Endothelial cell of umbilical vein (primary cell): ENCODE data around the gene SOHLH2. TPM values are rescaled to one million over a fixed set of nuclear protein-coding genes. Genes with fewer than 3 reads are reported as not detected.

Experiments used
- BruUV-seq: library from RNA; stranded (reverse); fragments of 400-500 nt; replicated peaks from 2 replicates; lab custom pipeline; 2021; lab: Mats Ljungman, UMichigan
- CTCF ChIA-PET: fragments of 300-600, 350-600 bp; sonication (Branson Sonifier 250); formaldehyde crosslinking; loops from one replicate; lab custom pipeline; 2021; ENCODE audit warnings: antibody characterized with exemption, inconsistent platforms; lab: Charles Lee
- POLR2A ChIA-PET: fragments of 300-600, 350-600 bp; sonication (Branson Sonifier 250); formaldehyde crosslinking; loops from one replicate; lab custom pipeline; 2021; ENCODE audit warnings: antibody characterized with exemption, inconsistent platforms; lab: Charles Lee
- DNase-seq: peaks from one replicate; pipeline ENCODE4 v3.0.0-alpha.2; 2011; ENCODE audit warnings: low read depth, low spot score
- FAIRE-seq: peaks from 2 replicates; lab custom pipeline; 2011; peaks lifted over from hg19 to GRCh38; lab: Jason Lieb, UNC
- H2AFZ ChIP-seq: 2 replicates; pipeline ENCODE4 v1.6.0; 2012; ENCODE audit warnings: low read depth, low read length, control low read depth, inconsistent platforms
- H3K27ac ChIP-seq: 2 replicates; pipeline ENCODE4 v1.5.1; 2011; ENCODE audit warnings: low read depth, mild to moderate bottlenecking, control low read depth, low read length, moderate library complexity; ENCODE audit not compliant: insufficient read depth
- H3K27me3 ChIP-seq, 2 experiments: 2 replicates each; pipeline versions ENCODE4 v1.6.0 to v1.6.1; 2011; ENCODE audit warnings: low read length in 2 of 2, mixed read lengths in 1 of 2; ENCODE audit not compliant: control insufficient read depth in 2 of 2, insufficient read depth in 2 of 2
- H3K36me3 ChIP-seq, 2 experiments: 2 replicates in 1 of 2; 3 replicates in 1 of 2; pipeline ENCODE4 v1.5.1; 2011; ENCODE audit warnings: low read length in 2 of 2, mild to moderate bottlenecking in 1 of 2, moderate library complexity in 1 of 2; ENCODE audit not compliant: control insufficient read depth in 2 of 2, insufficient read depth in 2 of 2; ENCODE audit errors: extremely low read depth in 1 of 2
- H3K4me1 ChIP-seq: 3 replicates; pipeline ENCODE4 v1.5.1; 2011; ENCODE audit warnings: mild to moderate bottlenecking, low read length; ENCODE audit not compliant: control insufficient read depth, insufficient read depth; ENCODE audit errors: extremely low read depth
- H3K4me2 ChIP-seq: 2 replicates; pipeline ENCODE4 v1.6.1; 2011; ENCODE audit warnings: low read length, control low read depth, mixed read lengths; ENCODE audit not compliant: insufficient read depth
- H3K4me3 ChIP-seq, 3 experiments: fragments of 200-600 bp in 1 of 3; sonication (generic), shearing (Covaris generic) in 1 of 3; replicated peaks in 1 of 3; 2 replicates each; pipeline ENCODE4 v1.5.1; 2011 to 2016; ENCODE audit warnings: control low read depth in 3 of 3, low read length in 3 of 3, mild to moderate bottlenecking in 2 of 3, inconsistent platforms in 1 of 3, low read depth in 1 of 3, moderate library complexity in 1 of 3; ENCODE audit not compliant: insufficient read depth in 1 of 3
- H3K79me2 ChIP-seq: 2 replicates; pipeline ENCODE4 v1.6.0; 2012; ENCODE audit warnings: low read length, inconsistent platforms; ENCODE audit not compliant: control insufficient read depth, insufficient read depth
- H3K9ac ChIP-seq: replicated peaks from 2 replicates; pipeline ENCODE3; 2011; ENCODE audit warnings: low read length, control low read depth; ENCODE audit not compliant: insufficient read depth; ENCODE audit errors: extremely low read depth
- H3K9me1 ChIP-seq: replicated peaks from 3 replicates; pipeline ENCODE4 v1.6.0; 2011; ENCODE audit warnings: mild to moderate bottlenecking, low read length; ENCODE audit not compliant: control insufficient read depth, insufficient read depth; ENCODE audit errors: extremely low read depth
- H3K9me3 ChIP-seq: replicated peaks from 2 replicates; pipeline ENCODE4 v1.5.1; 2012; ENCODE audit warnings: low read length, inconsistent platforms; ENCODE audit not compliant: control insufficient read depth, insufficient read depth
- H4K20me1 ChIP-seq: replicated peaks from 2 replicates; pipeline ENCODE3; 2011; ENCODE audit warnings: mild to moderate bottlenecking, low read length; ENCODE audit not compliant: control insufficient read depth, insufficient read depth; ENCODE audit errors: extremely low read depth
- CTCF ChIP-seq, 2 donors: IDR thresholded peaks; 1 replicate in 1 of 2; 2 replicates in 1 of 2; pipeline ENCODE4 v1.5.1; 2011; ENCODE audit warnings: low read length in 2 of 2, mild to moderate bottlenecking in 2 of 2, moderate library complexity in 2 of 2, control low read depth in 1 of 2, inconsistent platforms in 1 of 2, low read depth in 1 of 2; ENCODE audit not compliant: insufficient read depth in 1 of 2; ENCODE audit errors: extremely low read depth in 1 of 2
- EZH2 ChIP-seq: IDR thresholded peaks from 2 replicates; pipeline ENCODE4 v1.6.1; 2012; ENCODE audit warnings: borderline replicate concordance, low read depth, mild to moderate bottlenecking, moderate library complexity, low read length, inconsistent platforms; ENCODE audit not compliant: severe bottlenecking
- FOS ChIP-seq: IDR thresholded peaks from 2 replicates; pipeline ENCODE4 v1.6.1; 2011; ENCODE audit warnings: mild to moderate bottlenecking, low read length, moderate library complexity, borderline replicate concordance; ENCODE audit not compliant: insufficient read depth
- GATA2 ChIP-seq: IDR thresholded peaks from 2 replicates; pipeline ENCODE4 v1.7.0; 2011; ENCODE audit warnings: low read depth, mild to moderate bottlenecking, moderate library complexity, mixed read lengths, low read length; ENCODE audit not compliant: insufficient read length, insufficient read depth
- JUN ChIP-seq: IDR thresholded peaks from 2 replicates; pipeline ENCODE4 v1.6.1; 2011; ENCODE audit warnings: borderline replicate concordance, low read depth; ENCODE audit not compliant: insufficient read length, insufficient read depth
- MAX ChIP-seq: IDR thresholded peaks from 2 replicates; pipeline ENCODE4 v1.6.1; 2011; ENCODE audit not compliant: insufficient read depth, insufficient read length
- MYC ChIP-seq: IDR thresholded peaks from one replicate; pipeline ENCODE4 v1.6.1; 2011; ENCODE audit warnings: mild to moderate bottlenecking, low read depth, low read length
- POLR2A ChIP-seq: IDR thresholded peaks from 2 replicates; pipeline ENCODE4 v1.6.1; 2012; ENCODE audit warnings: low read depth, mild to moderate bottlenecking, control low read depth, low read length
- POLR2AphosphoS5 ChIP-seq: IDR thresholded peaks from 2 replicates; pipeline ENCODE4 v1.6.1; 2012; ENCODE audit warnings: low read depth, mild to moderate bottlenecking, control low read depth, low read length, moderate library complexity; ENCODE audit not compliant: insufficient read depth
- dilution Hi-C: fragments of 300-500 bp; cut with MboI; formaldehyde crosslinking; loops from one replicate; pipeline ENCODE4 v1.15.0; 2019; ENCODE audit warnings: low sequenced_read_pairs; ENCODE audit not compliant: extremely low pct_ligation_motif_present
- intact Hi-C: fragments of 100-400 bp; cut with micrococcal nuclease; formaldehyde crosslinking; loops from one replicate; pipeline ENCODE4 v1.10.0; 2022
- polyA plus RNA-seq, 4 experiments: library from polyadenylated mRNA; depleted of rRNA in 3 of 4; stranded (reverse) in 3 of 4; unstranded in 1 of 4; fragments of >200 nt; gene quantifications; 2 replicates each; pipeline versions ENCODE4 v1.2.1 to v1.2.3, GENCODE V29; 2011 to 2012; ENCODE audit warnings: missing spikeins in 1 of 4
- total RNA-seq: library from RNA; stranded (reverse); gene quantifications from 2 replicates; pipeline ENCODE4 v1.2.3, GENCODE V29; 2021

Gene SOHLH2
- total and polyA plus RNA-seq, 2 donors (not counting 3 experiments of a cell fraction or from before 2014, with no cell fraction given) = 0.11 to 0.55 TPM

GRCh38 chr13:36148446-36148845 lies 65.9 kb downstream of the SOHLH2 start:
- Histone ChIP-seq H3K9me3 (no peaks in the 10 kb centered on the region), H3K4me2 (no peak overlapping the region), H3K4me1 (peaks cover 5% of the 10 kb centered on the region), H3K36me3 (no peaks in the 10 kb centered on the region), H2AFZ (no peak overlapping the region), H3K79me2 (no peaks in the 10 kb centered on the region), H4K20me1 (no peaks in the 10 kb centered on the region), H3K27me3 (peaks cover 0 to 2% of the 10 kb centered on the region in 2 experiments), H3K27ac (no peak overlapping the region), H3K4me3 (no peak overlapping the region), H3K9me1 (no peaks in the 10 kb centered on the region), H3K9ac (no peak overlapping the region)
- no peak for FAIRE-seq
- CTCF ChIA-PET = interaction anchor here (1.6 kb wide), 1 partner anchor 16 kb away, joined by 4 read pairs; no protein-coding TSS in a partner anchor
- POLR2A ChIA-PET = no interaction called here
- BruUV-seq = no TSS peak
- intact Hi-C loops = loop anchor here (5.0 kb wide), 1 partner anchor 199 kb away; the partner anchor contains the start of gene SPART
- TF ChIP-seq MAX = no peak
- no peak for TF ChIP-seq POLR2AphosphoS5
- no peak for TF ChIP-seq POLR2A
- dilution Hi-C loops = no loop called here
- no peak for DNase-seq

GRCh38 chr13:36147330-36147729 lies 67.0 kb downstream of the SOHLH2 start:
- H3K36me3 ChIP-seq = no peaks in the 10 kb centered on the region
- no peaks in the 10 kb centered on the region for H3K79me2 ChIP-seq
- H3K9me1 ChIP-seq = no peaks in the 10 kb centered on the region
- H3K9ac ChIP-seq = peak overlapping the region; percentile 31
- dilution Hi-C loops (no loop called here), intact Hi-C loops (loop anchor here (1.0 to 5.0 kb wide), 2 partner anchors 200 to 309 kb away; partner anchors contain the start of gene SPART)
- TF ChIP-seq MYC (no peak), EZH2 (no peak), GATA2 (no peak), POLR2A (no peak), JUN (no peak), CTCF (IDR thresholded peaks at IDR 0.05; ENCODE audit: extremely low read depth in 1 of 2, insufficient read depth in 1 of 2, low read depth in 1 of 2, low read length in 2 of 2) (no peak), MAX (no peak), FOS (no peak), POLR2AphosphoS5 (no peak)
- no peak for FAIRE-seq
- H3K4me2 ChIP-seq = no peak overlapping the region
- ChIA-PET CTCF (no interaction called here), POLR2A (no interaction called here)
- H3K4me1 ChIP-seq = peaks cover 5% of the 10 kb centered on the region
- H4K20me1 ChIP-seq = no peaks in the 10 kb centered on the region
- peak overlapping the region; percentile 66 for H3K27ac ChIP-seq
- no peaks in the 10 kb centered on the region for H3K9me3 ChIP-seq
- no peak overlapping the region for H2AFZ ChIP-seq
- DNase-seq = no peak
- H3K4me3 ChIP-seq = no peak overlapping the region
- BruUV-seq = no TSS peak
- peaks cover 0 to 2% of the 10 kb centered on the region in 2 experiments for H3K27me3 ChIP-seq
